H1 (cell line): Measurements from ENCODE around the gene ADNP2. TPM values are rescaled to one million over a fixed set of nuclear protein-coding genes. Genes with fewer than 3 reads are reported as not detected.
A peak's percentile ranks its signal among the peaks of the same experiment; 100 is the strongest.

Source experiments
- CTCF ChIA-PET: fragments of 300-600 bp; sonication (Branson Sonifier 250); formaldehyde crosslinking; loops from one replicate; lab custom pipeline; 2021; ENCODE audit not compliant: partially characterized antibody; lab: Charles Lee
- POLR2A ChIA-PET: fragments of 300-600 bp; sonication (Branson Sonifier 250); formaldehyde crosslinking; loops from one replicate; lab custom pipeline; 2021; ENCODE audit warnings: inconsistent platforms; ENCODE audit not compliant: partially characterized antibody; lab: Charles Lee
- DNase-seq, 2 experiments: peaks; one replicate each; pipeline versions ENCODE4 v3.0.0 to v3.0.0-alpha.2; 2010 to 2022; ENCODE audit warnings: low spot score in 2 of 2, low read depth in 1 of 2, mixed read lengths in 1 of 2
- FAIRE-seq: peaks from 2 replicates; lab custom pipeline; 2011; peaks lifted over from hg19 to GRCh38; lab: Jason Lieb, UNC
- H2AFZ ChIP-seq: 2 replicates; pipeline ENCODE4 v1.8.1; 2012; ENCODE audit warnings: low read length, inconsistent platforms
- H2AK5ac ChIP-seq: 2 replicates; pipeline ENCODE4 v1.6.1; 2013; ENCODE audit warnings: low read depth, low read length
- H2BK120ac ChIP-seq: replicated peaks from 2 replicates; pipeline ENCODE3; 2013; ENCODE audit warnings: low read depth, low read length, inconsistent platforms
- H2BK12ac ChIP-seq: 2 replicates; pipeline ENCODE4 v1.6.1; 2013; ENCODE audit warnings: low read depth, low read length
- H2BK15ac ChIP-seq: 2 replicates; pipeline ENCODE4 v1.6.1; 2013; ENCODE audit warnings: low read length
- H2BK20ac ChIP-seq: 2 replicates; pipeline ENCODE4 v1.6.1; 2013; ENCODE audit warnings: low read length
- H2BK5ac ChIP-seq: 2 replicates; pipeline ENCODE4 v1.6.1; 2013; ENCODE audit warnings: low read depth, low read length
- H3K14ac ChIP-seq: 2 replicates; pipeline ENCODE4 v1.6.1; 2013; ENCODE audit warnings: inconsistent platforms; ENCODE audit not compliant: insufficient read length
- H3K18ac ChIP-seq: 2 replicates; pipeline ENCODE4 v1.6.1; 2013; ENCODE audit warnings: low read length; ENCODE audit errors: extremely low read depth
- H3K23ac ChIP-seq: 2 replicates; pipeline ENCODE4 v1.6.1; 2013; ENCODE audit warnings: inconsistent platforms; ENCODE audit not compliant: insufficient read length
- H3K23me2 ChIP-seq: 2 replicates; pipeline ENCODE4 v1.6.1; 2013; ENCODE audit warnings: low read depth, low read length
- H3K27ac ChIP-seq: 2 replicates; pipeline ENCODE4 v1.6.1; 2011; ENCODE audit warnings: low read depth, low read length, inconsistent platforms
- H3K27me3 ChIP-seq, 4 experiments: replicated peaks in 1 of 4; 1 replicate in 1 of 4; 2 replicates in 3 of 4; pipeline versions ENCODE4 v1.6.1 to v1.8.1; 2011 to 2013; ENCODE audit warnings: low read length in 3 of 4, mild to moderate bottlenecking in 3 of 4, inconsistent platforms in 2 of 4, mixed read lengths in 2 of 4, moderate library complexity in 1 of 4; ENCODE audit not compliant: control insufficient read depth in 3 of 4, insufficient read depth in 3 of 4; ENCODE audit errors: extremely low read depth in 1 of 4
- H3K36me3 ChIP-seq, 4 experiments: 2 replicates each; pipeline versions ENCODE4 v1.6.1 to v1.8.1; 2011 to 2013; ENCODE audit warnings: mild to moderate bottlenecking in 4 of 4, low read length in 3 of 4, moderate library complexity in 2 of 4, control low read depth in 1 of 4, inconsistent platforms in 1 of 4; ENCODE audit not compliant: insufficient read depth in 4 of 4, control insufficient read depth in 2 of 4
- H3K4ac ChIP-seq: replicated peaks from 2 replicates; pipeline ENCODE3; 2013; ENCODE audit warnings: low read length, low read depth, mixed read lengths, inconsistent platforms; ENCODE audit not compliant: insufficient read length
- H3K4me1 ChIP-seq, 4 experiments: replicated peaks in 1 of 4; 1 replicate in 1 of 4; 2 replicates in 3 of 4; pipeline versions ENCODE4 v1.6.1 to v1.8.1; 2011 to 2013; ENCODE audit warnings: low read length in 3 of 4, inconsistent platforms in 2 of 4, mixed read lengths in 1 of 4; ENCODE audit not compliant: insufficient read depth in 4 of 4, control insufficient read depth in 3 of 4
- H3K4me2 ChIP-seq, 2 experiments: 2 replicates each; pipeline versions ENCODE4 v1.6.1 to v1.8.1; 2011 to 2013; ENCODE audit warnings: low read depth in 2 of 2, low read length in 2 of 2, control low read depth in 1 of 2, inconsistent platforms in 1 of 2, mild to moderate bottlenecking in 1 of 2; ENCODE audit not compliant: insufficient read depth in 1 of 2
- H3K4me3 ChIP-seq, 4 experiments: fragments of 200-600, 300-600 bp in 1 of 4; sonication (generic), shearing (Covaris generic), sonication (Bioruptor Twin) in 1 of 4; 2 replicates each; pipeline versions ENCODE4 v1.5.1 to v1.8.1; 2011 to 2016; ENCODE audit warnings: low read length in 4 of 4, low read depth in 3 of 4, control low read depth in 2 of 4, inconsistent platforms in 2 of 4, mild to moderate bottlenecking in 2 of 4, mixed read lengths in 1 of 4, moderate library complexity in 1 of 4; ENCODE audit not compliant: insufficient read depth in 2 of 4; ENCODE audit errors: extremely low read depth in 1 of 4
- H3K56ac ChIP-seq: replicated peaks from 2 replicates; pipeline ENCODE3; 2013; ENCODE audit warnings: low read depth, mild to moderate bottlenecking, mixed read lengths, low read length, inconsistent platforms; ENCODE audit not compliant: insufficient read length
- H3K79me1 ChIP-seq: 2 replicates; pipeline ENCODE4 v1.6.1; 2013; ENCODE audit warnings: low read depth, low read length, control low read depth
- H3K79me2 ChIP-seq, 2 experiments: 2 replicates each; pipeline versions ENCODE4 v1.6.1 to v1.8.1; 2012 to 2013; ENCODE audit warnings: low read length in 2 of 2, mild to moderate bottlenecking in 2 of 2, inconsistent platforms in 1 of 2; ENCODE audit not compliant: insufficient read depth in 2 of 2, control insufficient read depth in 1 of 2
- H3K9ac ChIP-seq, 4 experiments: replicated peaks in 1 of 4; 1 replicate in 1 of 4; 2 replicates in 3 of 4; pipeline versions ENCODE4 v1.6.1 to v1.8.1; 2011 to 2013; ENCODE audit warnings: low read depth in 3 of 4, low read length in 3 of 4, control low read depth in 2 of 4, mild to moderate bottlenecking in 2 of 4, moderate library complexity in 2 of 4, inconsistent platforms in 1 of 4; ENCODE audit errors: extremely low read depth in 1 of 4
- H3K9me3 ChIP-seq, 2 experiments: 2 replicates each; pipeline versions ENCODE4 v1.6.1 to v1.8.1; 2012 to 2013; ENCODE audit warnings: mild to moderate bottlenecking in 2 of 2, moderate library complexity in 2 of 2, control low read depth in 1 of 2, inconsistent platforms in 1 of 2, low read depth in 1 of 2, low read length in 1 of 2, mixed read lengths in 1 of 2; ENCODE audit not compliant: insufficient read depth in 2 of 2
- H4K20me1 ChIP-seq, 2 experiments: replicated peaks in 1 of 2; 2 replicates each; pipeline versions ENCODE3 to v1.8.1; 2011 to 2013; ENCODE audit warnings: inconsistent platforms in 2 of 2, low read length in 2 of 2, mild to moderate bottlenecking in 1 of 2; ENCODE audit not compliant: insufficient read depth in 2 of 2, control insufficient read depth in 1 of 2
- H4K5ac ChIP-seq: 2 replicates; pipeline ENCODE4 v1.6.1; 2013; ENCODE audit warnings: low read length, low read depth, mixed read lengths, inconsistent platforms; ENCODE audit not compliant: insufficient read length
- H4K8ac ChIP-seq: 2 replicates; pipeline ENCODE4 v1.8.0; 2013; ENCODE audit warnings: mild to moderate bottlenecking, moderate library complexity, low read length, inconsistent platforms; ENCODE audit not compliant: insufficient read depth; ENCODE audit errors: extremely low read depth
- H4K91ac ChIP-seq: replicated peaks from 2 replicates; pipeline ENCODE3; 2013; ENCODE audit warnings: low read length, mixed read lengths, inconsistent platforms; ENCODE audit not compliant: insufficient read length
- EZH2 ChIP-seq: fragments of 200-600 bp; sonication (generic); IDR thresholded peaks from 2 replicates; pipeline ENCODE4 v1.7.1; 2012; ENCODE audit warnings: low read depth, mild to moderate bottlenecking, moderate library complexity, low read length, inconsistent platforms; ENCODE audit not compliant: severe bottlenecking
- GABPA ChIP-seq: IDR thresholded peaks from 2 replicates; pipeline ENCODE4 v1.6.1; 2011; ENCODE audit warnings: mild to moderate bottlenecking, low read length, moderate library complexity, borderline replicate concordance; ENCODE audit not compliant: insufficient read depth
- HDAC6 ChIP-seq: IDR thresholded peaks from one replicate; pipeline ENCODE4 v1.7.1; 2012; ENCODE audit warnings: low read depth, mild to moderate bottlenecking, inconsistent platforms, low read length, moderate library complexity
- MAFK ChIP-seq: IDR thresholded peaks from 2 replicates; pipeline ENCODE4 v1.6.1; 2012; ENCODE audit warnings: low read depth, mild to moderate bottlenecking, improper control_type of control experiment, low read length
- MAX ChIP-seq: IDR thresholded peaks from 2 replicates; pipeline ENCODE4 v1.6.1; 2012; ENCODE audit warnings: inconsistent platforms
- POU5F1 ChIP-seq: IDR thresholded peaks from 2 replicates; pipeline ENCODE4 v1.6.1; 2011; ENCODE audit warnings: low read depth, mild to moderate bottlenecking, low read length, moderate library complexity
- RAD21 ChIP-seq, 2 experiments: IDR thresholded peaks in 1 of 2; conservative IDR thresholded peaks in 1 of 2; 2 replicates each; pipeline ENCODE4 v1.6.1; 2011; ENCODE audit warnings: low read depth in 2 of 2, low read length in 2 of 2, improper control_type of control experiment in 1 of 2, inconsistent platforms in 1 of 2, mild to moderate bottlenecking in 1 of 2, moderate library complexity in 1 of 2
- SIN3A ChIP-seq, 2 experiments: IDR thresholded peaks in 1 of 2; conservative IDR thresholded peaks in 1 of 2; 2 replicates each; pipeline ENCODE4 v1.6.1; 2011 to 2012; ENCODE audit warnings: low read length in 2 of 2, improper control_type of control experiment in 1 of 2, low read depth in 1 of 2, mild to moderate bottlenecking in 1 of 2
- SRF ChIP-seq: IDR thresholded peaks from 2 replicates; pipeline ENCODE4 v1.6.1; 2011; ENCODE audit warnings: mild to moderate bottlenecking, low read depth, low read length, moderate library complexity
- TAF7 ChIP-seq: optimal IDR thresholded peaks from 2 replicates; pipeline ENCODE3; 2011; ENCODE audit warnings: low read depth, mild to moderate bottlenecking, inconsistent platforms, low read length, moderate library complexity, borderline replicate concordance
- TEAD4 ChIP-seq: IDR thresholded peaks from 2 replicates; pipeline ENCODE4 v1.6.1; 2012; ENCODE audit warnings: low read depth, low read length, inconsistent platforms, mixed read lengths
- WGBS, 2 experiments: shearing (Covaris generic) in 1 of 2; methylation state at CpG; one replicate each; pipeline versions ENCODE4 v1.1.6 to v1.1.7; 2013 to 2015; ENCODE audit warnings: low lambda C conversion rate in 2 of 2, mixed read lengths in 2 of 2, inconsistent platforms in 1 of 2, low coverage in 1 of 2, missing lambda C conversion rate in 1 of 2; ENCODE audit not compliant: insufficient replicate concordance in 2 of 2, insufficient coverage in 1 of 2, insufficient read length in 1 of 2; ENCODE audit errors: extremely low coverage in 1 of 2, missing lambda C conversion rate in 1 of 2; 5-methylcytosine and 5-hydroxymethylcytosine counted together
- polyA plus RNA-seq, 7 experiments: library from polyadenylated mRNA; depleted of rRNA in 3 of 7; stranded (reverse) in 5 of 7; unstranded in 2 of 7; fragments of >200 nt in 5 of 7; fragments of 200-250 nt in 2 of 7; gene quantifications; 1 replicate in 5 of 7; 2 replicates in 1 of 7; 4 replicates in 1 of 7; pipeline versions ENCODE4 v1.2.1 to v1.2.3, GENCODE V29; 2011 to 2013; ENCODE audit warnings: missing spikeins in 2 of 7, mixed read lengths in 2 of 7
- total RNA-seq: library from RNA; stranded (reverse); fragmentation: NEBNext Ultra II Directional; extraction: Animal tissue kit (Norgen Biotek cat#: 25700); gene quantifications from 2 replicates; pipeline ENCODE4 v1.2.1, GENCODE V29; 2021

Gene ADNP2
- total and polyA plus RNA-seq, 2 of the 8 experiments (the other 6 are each of a cell fraction or from before 2014, with no cell fraction given) = 25.1 to 61.6 TPM

- CTCF ChIA-PET = interaction anchor here (1.9 to 10.1 kb wide), 2 partner anchors 18 to 24 kb away, joined by 12 to 124 read pairs; no protein-coding TSS in a partner anchor
- FAIRE-seq = no peak
- no peak for TF ChIP-seq SIN3A (conservative IDR thresholded peaks at IDR 0.05 in 1 of 2, IDR thresholded peaks at IDR 0.05 in 1 of 2; ENCODE audit: low read depth in 1 of 2, low read length in 2 of 2)
- no peak for TF ChIP-seq MAX
- TF ChIP-seq EZH2 = no peak
- TF ChIP-seq RAD21 (IDR thresholded peaks at IDR 0.05 in 1 of 2, conservative IDR thresholded peaks at IDR 0.05 in 1 of 2; ENCODE audit: low read depth in 2 of 2, low read length in 2 of 2) = no peak
- no peak for TF ChIP-seq TAF7
- no peak for TF ChIP-seq GABPA
- no peak for TF ChIP-seq TEAD4
- no peak for TF ChIP-seq MAFK
- TF ChIP-seq HDAC6 = no peak
- no peak for TF ChIP-seq POU5F1
- no peak for TF ChIP-seq SRF
These were observed 67.4 kb downstream of the ADNP2 start for GRCh38 chr18:80176334-80177073.

More at GRCh38 chr18:80176334-80177073, 67.4 kb downstream of the ADNP2 start:
- Histone ChIP-seq H2BK5ac (no peak overlapping the region; the same call in 1 of the 2 replicates), H3K27me3 (no peaks in the 10 kb centered on the region), H3K4me1 (peaks cover 0 to 3% (median under 1%) of the 10 kb centered on the region in 4 experiments; a peak in 2 of 7 replicates), H3K27ac (no peak overlapping the region), H4K20me1 (peaks cover 0 to 19% of the 10 kb centered on the region in 2 experiments), H3K9ac (no peak overlapping the region), H3K14ac (no peak overlapping the region), H2BK15ac (no peak overlapping the region; the same call in 1 of the 2 replicates), H3K79me1 (peaks cover 7% of the 10 kb centered on the region; the same call in 1 of the 2 replicates), H3K23ac (no peak overlapping the region), H2AK5ac (no peak overlapping the region; the same call in 1 of the 2 replicates), H3K18ac (no peak overlapping the region), H4K91ac (no peak overlapping the region), H2BK120ac (no peak overlapping the region), H3K4ac (no peak overlapping the region), H3K4me2 (no peak overlapping the region), H3K79me2 (no peaks in the 10 kb centered on the region), H3K9me3 (no peaks in the 10 kb centered on the region), H4K5ac (no peak overlapping the region), H3K56ac (no peak overlapping the region), H2AFZ (no peak overlapping the region), H2BK20ac (no peak overlapping the region), H3K4me3 (no peak overlapping the region), H3K23me2 (no peaks in the 10 kb centered on the region; the same call in 1 of the 2 replicates), H4K8ac (no peak overlapping the region), H3K36me3 (no peaks in the 10 kb centered on the region), H2BK12ac (peak overlapping the region; percentile 39; the same call in 1 of the 2 replicates)
- POLR2A ChIA-PET = interaction anchor here (1.5 kb wide), 1 partner anchor 26 kb away, joined by 3 read pairs; no protein-coding TSS in a partner anchor
- no peak for DNase-seq
- 88% methylated on average over 16 of the region's 17 CpGs; no CpG with 5 or more reads in 1 of the 2 experiments for WGBS, 2 experiments
